ENCODE data around the gene TMEM178A.

TMEM178A gene

GRCh38 chr2:39762448-39762847, 96.7 kb downstream of the TMEM178A start:
- no peak for DNase-seq
